HUES6 (cell line): Measurements from ENCODE around the gene DDX46.
"Not testable (repeated sequence)": the region's sequence is repeated elsewhere in the genome, so short reads cannot be mapped to it uniquely, and the experiment has no call there.

ENCODE experiments used
- H3K27ac ChIP-seq: 2 replicates; pipeline ENCODE4 v1.7.0; 2013; ENCODE audit warnings: low read depth, mild to moderate bottlenecking, low read length, inconsistent platforms
- H3K27me3 ChIP-seq: 2 replicates; pipeline ENCODE4 v1.6.1; 2013; ENCODE audit warnings: low read length; ENCODE audit not compliant: control insufficient read depth, insufficient read depth
- H3K36me3 ChIP-seq: 2 replicates; pipeline ENCODE4 v1.6.1; 2013; ENCODE audit warnings: low read length; ENCODE audit not compliant: control insufficient read depth, insufficient read depth
- H3K4me1 ChIP-seq: 2 replicates; pipeline ENCODE4 v1.6.1; 2013; ENCODE audit warnings: low read length; ENCODE audit not compliant: control insufficient read depth, insufficient read depth
- H3K4me3 ChIP-seq: 2 replicates; pipeline ENCODE4 v1.5.1; 2013; ENCODE audit warnings: low read depth, low read length
- H3K9ac ChIP-seq: one replicate; pipeline ENCODE4 v1.6.1; 2013; ENCODE audit warnings: mild to moderate bottlenecking, low read length
- H3K9me3 ChIP-seq: 2 replicates; pipeline ENCODE4 v1.6.1; 2013; ENCODE audit warnings: low read depth, low read length; ENCODE audit not compliant: control insufficient read depth, insufficient read depth

Gene DDX46

GRCh38 chr5:134738963-134739661 is 19.5 kb upstream of the DDX46 start:
- Histone ChIP-seq H3K27ac (no peak overlapping the region; the same call in 1 of the 2 replicates), H3K27me3 (no peaks in the 10 kb centered on the region), H3K4me1 (peaks cover 3% of the 10 kb centered on the region; the same call in 1 of the 2 replicates), H3K9me3 (no peaks in the 10 kb centered on the region), H3K36me3 (peaks cover 26% of the 10 kb centered on the region), H3K4me3 (peak overlapping the region; percentile 91), H3K9ac (peak overlapping the region; percentile 81)

DNA sequence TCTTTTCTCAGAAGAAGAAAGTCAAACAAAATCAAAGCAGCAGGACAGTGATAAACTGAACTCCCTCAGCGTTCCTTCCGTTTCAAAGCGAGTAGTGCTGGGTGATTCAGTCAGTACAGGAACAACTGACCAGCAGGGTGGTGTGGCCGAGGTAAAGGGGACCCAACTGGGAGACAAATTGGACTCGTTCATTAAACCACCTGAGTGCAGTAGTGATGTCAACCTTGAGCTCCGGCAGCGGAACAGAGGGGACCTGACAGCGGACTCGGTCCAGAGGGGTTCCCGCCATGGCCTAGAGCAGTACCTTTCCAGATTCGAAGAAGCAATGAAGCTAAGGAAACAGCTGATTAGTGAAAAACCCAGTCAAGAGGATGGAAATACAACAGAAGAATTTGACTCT is 17.5 kb upstream of the DDX46 start:
- Histone ChIP-seq H3K4me1 (peaks cover 3% of the 10 kb centered on the region; the same call in 1 of the 2 replicates), H3K36me3 (peaks cover 27% of the 10 kb centered on the region), H3K27me3 (no peaks in the 10 kb centered on the region), H3K27ac (no peak overlapping the region), H3K9me3 (no peaks in the 10 kb centered on the region), H3K4me3 (no peak overlapping the region), H3K9ac (no peak overlapping the region)

DNA sequence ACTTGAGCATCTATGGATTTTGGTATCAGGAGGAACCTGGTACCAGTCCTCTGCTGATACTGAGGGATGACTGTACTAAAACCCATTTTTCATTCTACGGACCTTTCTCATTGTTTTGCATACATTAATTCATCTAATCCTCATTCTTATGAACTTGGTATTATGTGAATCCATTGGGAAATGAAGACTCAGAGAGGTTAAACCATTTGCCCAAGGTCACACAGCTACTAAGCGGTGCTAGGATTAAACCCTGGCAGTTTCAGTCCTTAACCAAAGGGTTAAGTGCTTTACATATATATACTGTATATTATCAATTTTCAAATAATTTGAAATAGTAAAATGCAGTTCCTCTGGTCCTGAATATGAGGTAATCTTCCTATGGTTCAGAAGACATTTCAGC is 16.4 kb upstream of the DDX46 start:
- H3K27me3 ChIP-seq: no peaks in the 10 kb centered on the region
- no peaks in the 10 kb centered on the region for H3K9me3 ChIP-seq

GRCh38 chr5:134749415-134749814 is 9.2 kb upstream of the DDX46 start:
- H3K27ac ChIP-seq: 0 out of 2 replicates have a peak overlapping the region, but pooled peaks have one; percentile 63
- H3K4me3 ChIP-seq: no peak overlapping the region
- H3K9me3 ChIP-seq: no peaks in the 10 kb centered on the region
- H3K27me3 ChIP-seq: no peaks in the 10 kb centered on the region
- peaks cover 13% of the 10 kb centered on the region for H3K36me3 ChIP-seq
- H3K9ac ChIP-seq: peak overlapping the region; percentile 44
- H3K4me1 ChIP-seq: peaks cover 8% of the 10 kb centered on the region

More for the DNA sequence above, 16.4 kb upstream of the DDX46 start:
- no peak overlapping the region for H3K4me3 ChIP-seq
- H3K9ac ChIP-seq: no peak overlapping the region
- no peak overlapping the region for H3K27ac ChIP-seq
- H3K36me3 ChIP-seq: peaks cover 27% of the 10 kb centered on the region
- peaks cover 3% of the 10 kb centered on the region; the same call in 1 of the 2 replicates for H3K4me1 ChIP-seq

- Histone ChIP-seq H3K27ac (no peak overlapping the region), H3K27me3 (no peaks in the 10 kb centered on the region), H3K4me3 (peak overlapping the region; percentile 97)
Observed at GRCh38 chr5:134758176-134758503, 439 bp upstream of the DDX46 start.

DNA sequence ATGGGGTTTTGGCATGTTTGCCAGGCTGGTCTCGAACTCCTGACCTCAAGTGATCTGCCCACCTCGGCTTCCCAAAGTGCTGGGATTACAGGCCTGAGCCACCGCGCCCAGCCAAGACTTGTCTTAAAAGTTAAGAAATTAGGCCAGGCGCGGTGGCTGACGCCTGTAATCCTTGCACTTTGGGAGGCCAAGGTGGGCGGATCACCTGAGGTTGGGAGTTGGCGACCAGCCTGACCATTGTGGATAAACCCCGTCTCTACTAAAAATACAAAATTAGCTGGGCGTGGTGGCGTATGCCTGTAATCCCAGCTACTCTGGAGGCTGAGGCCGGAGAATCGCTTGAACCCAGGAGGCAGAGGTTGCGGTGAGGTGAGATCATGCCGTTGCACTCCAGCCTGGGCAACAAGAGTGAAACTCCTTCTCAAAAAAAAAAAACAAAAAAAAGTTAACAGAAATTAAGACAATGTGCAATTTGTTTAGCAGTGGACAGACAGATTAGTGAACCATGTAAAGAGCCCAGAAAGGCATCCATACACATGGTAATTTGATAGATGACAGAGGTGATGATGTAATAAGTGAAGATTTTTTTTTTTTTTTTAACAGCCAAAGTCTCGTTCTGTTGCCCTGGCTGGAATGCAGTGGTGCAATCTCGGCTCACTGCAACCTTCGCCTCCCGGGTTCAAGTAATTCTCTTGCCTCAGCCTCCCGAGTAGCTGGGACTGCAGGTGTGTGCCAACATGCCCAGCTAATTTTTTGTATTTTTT is 9.1 kb downstream of the DDX46 start:
- not testable (repeated sequence) for H3K27ac ChIP-seq, H3K4me1 ChIP-seq, H3K27me3 ChIP-seq, H3K9ac ChIP-seq, H3K4me3 ChIP-seq, H3K9me3 ChIP-seq
- H3K36me3 ChIP-seq: peaks cover 86% of the 10 kb centered on the region

More at GRCh38 chr5:134758176-134758503, 439 bp upstream of the DDX46 start:
- H3K9ac ChIP-seq: peak overlapping the region; percentile 98
- H3K4me1 ChIP-seq: peaks cover 9% of the 10 kb centered on the region
- H3K9me3 ChIP-seq: no peaks in the 10 kb centered on the region
- no peaks in the 10 kb centered on the region for H3K36me3 ChIP-seq

DNA sequence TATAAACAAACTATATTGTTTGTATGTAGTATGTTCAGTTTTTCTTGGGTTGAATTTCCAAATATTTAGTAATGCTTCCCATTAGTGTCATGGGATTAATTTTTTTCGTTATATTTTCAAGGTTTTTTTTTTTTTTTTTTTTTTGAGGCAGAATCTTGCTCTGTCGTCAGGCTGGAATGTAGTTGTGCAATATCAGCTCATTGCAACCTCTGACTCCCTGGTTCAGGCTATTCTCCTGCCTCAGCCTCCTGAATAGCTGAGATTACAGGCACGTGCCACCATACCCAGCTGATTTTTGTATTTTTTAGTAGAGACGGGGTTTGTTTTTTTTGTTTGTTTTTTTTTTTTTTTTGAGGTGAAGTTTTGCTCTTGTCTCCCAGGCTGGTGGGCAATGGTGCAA is 10.6 kb downstream of the DDX46 start:
- no peak overlapping the region for H3K4me3 ChIP-seq
- no peak overlapping the region for H3K27ac ChIP-seq
- H3K4me1 ChIP-seq: no peaks in the 10 kb centered on the region
- H3K27me3 ChIP-seq: no peaks in the 10 kb centered on the region
- peaks cover 92% of the 10 kb centered on the region for H3K36me3 ChIP-seq
- no peak overlapping the region for H3K9ac ChIP-seq
- no peaks in the 10 kb centered on the region for H3K9me3 ChIP-seq

DNA sequence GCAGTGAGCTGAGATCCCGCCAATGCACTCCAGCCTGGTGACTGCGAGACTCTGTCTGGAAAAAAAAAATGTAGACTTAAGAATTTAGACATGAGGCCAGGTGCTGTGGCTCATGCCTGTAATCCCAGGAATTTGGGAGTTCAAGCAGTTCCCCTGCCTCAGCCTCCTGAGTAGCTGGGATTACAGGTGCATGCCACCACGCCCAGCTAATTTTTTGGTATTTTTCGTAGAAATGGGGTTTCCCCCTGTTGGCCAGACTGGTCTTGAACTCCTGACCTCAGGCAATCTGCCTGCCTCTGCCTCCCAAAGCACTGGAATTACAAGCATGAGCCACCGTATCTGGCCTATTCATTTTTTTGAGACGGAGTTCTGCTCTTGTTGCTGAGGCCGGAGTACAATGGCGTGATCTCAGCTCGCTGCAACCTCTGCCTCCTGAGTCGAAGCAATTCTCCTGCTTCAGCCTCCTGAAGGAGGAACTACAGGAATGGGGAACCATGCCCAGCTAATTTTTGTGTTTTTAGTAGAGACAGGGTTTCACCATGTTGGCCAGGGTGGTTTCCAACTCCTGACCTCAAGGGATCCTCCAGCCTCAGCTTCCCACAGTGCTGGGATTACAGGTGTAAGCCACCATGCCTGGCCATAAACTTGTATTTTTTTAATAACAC is 14.0 kb downstream of the DDX46 start:
- Histone ChIP-seq H3K36me3 (peaks cover 96% of the 10 kb centered on the region), H3K9me3 (no peaks in the 10 kb centered on the region), H3K27ac (no peak overlapping the region), H3K4me1 (no peaks in the 10 kb centered on the region), H3K27me3 (no peaks in the 10 kb centered on the region), H3K9ac (no peak overlapping the region), H3K4me3 (no peak overlapping the region)

DNA sequence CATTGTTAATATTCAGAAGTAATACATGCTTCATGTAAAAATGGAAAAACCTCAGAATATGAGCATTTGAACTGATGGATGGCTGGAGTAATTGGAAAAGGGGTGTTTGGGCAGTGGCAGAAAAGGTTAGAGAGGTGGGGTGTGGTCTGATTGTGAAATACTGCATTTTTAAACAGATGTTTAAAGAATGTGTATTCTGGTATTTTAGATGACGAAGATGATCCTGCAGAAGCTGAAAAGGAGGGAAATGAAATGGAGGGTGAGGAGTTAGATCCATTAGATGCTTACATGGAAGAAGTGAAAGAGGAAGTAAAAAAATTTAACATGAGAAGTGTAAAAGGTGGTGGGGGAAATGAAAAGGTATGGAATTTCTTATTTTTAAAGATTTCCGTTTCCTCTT is 18.8 kb downstream of the DDX46 start:
- Histone ChIP-seq H3K4me1 (no peaks in the 10 kb centered on the region), H3K36me3 (peaks cover 94% of the 10 kb centered on the region), H3K27me3 (no peaks in the 10 kb centered on the region), H3K4me3 (no peak overlapping the region), H3K9ac (no peak overlapping the region), H3K9me3 (no peaks in the 10 kb centered on the region), H3K27ac (no peak overlapping the region)

- Histone ChIP-seq H3K36me3 (peaks cover 96% of the 10 kb centered on the region), H3K9ac (peak overlapping the region; percentile 26), H3K9me3 (no peaks in the 10 kb centered on the region), H3K4me3 (peak overlapping the region; percentile 23; the same call in 1 of the 2 replicates), H3K27me3 (no peaks in the 10 kb centered on the region), H3K4me1 (peaks cover 14% of the 10 kb centered on the region), H3K27ac (peak overlapping the region; percentile 92)
Observed at GRCh38 chr5:134784241-134784920, 25.8 kb downstream of the DDX46 start.
